K562 (cell line): Measurements from ENCODE around the gene CLK3. TPM values are rescaled to one million over a fixed set of nuclear protein-coding genes. Genes with fewer than 3 reads are reported as not detected.
A peak's percentile ranks its signal among the peaks of the same experiment; 100 is the strongest.

Source experiments
- C11orf30 ChIP-seq: fragments of 450-650 bp; IDR thresholded peaks from 2 replicates; pipeline ENCODE4 v1.6.1; 2016; ENCODE audit warnings: low read depth, mild to moderate bottlenecking
- E2F3 ChIP-seq: fragments of 250-450 bp; sonication (Bioruptor Pico); IDR thresholded peaks from 2 replicates; pipeline ENCODE4 v1.4.0; 2020; ENCODE audit warnings: mild to moderate bottlenecking
- EGR1 ChIP-seq: fragments of 450-650 bp; conservative IDR thresholded peaks from 2 replicates; pipeline ENCODE4 v1.6.1; 2017; ENCODE audit warnings: mild to moderate bottlenecking
- ESRRA ChIP-seq: fragments of 450-650 bp; IDR thresholded peaks from 2 replicates; pipeline ENCODE4 v1.6.1; 2014; ENCODE audit warnings: low read depth, mild to moderate bottlenecking, moderate library complexity, borderline replicate concordance
- FIP1L1 ChIP-seq: fragments of 200-400 bp; formaldehyde crosslinking; IDR thresholded peaks from 2 replicates; pipeline ENCODE4 v1.6.1; 2018; ENCODE audit warnings: mild to moderate bottlenecking, low read depth, low read length; ENCODE audit not compliant: poor library complexity, severe bottlenecking
- JUND ChIP-seq, 2 experiments: IDR thresholded peaks; 2 replicates in 1 of 2; 3 replicates in 1 of 2; pipeline ENCODE4 v1.6.1; 2011; ENCODE audit warnings: borderline replicate concordance in 2 of 2, low read depth in 2 of 2, low read length in 2 of 2, improper control_type of control experiment in 1 of 2, missing biosample characterization in 1 of 2, missing genetic modification characterization in 1 of 2, missing genetic modification reagents in 1 of 2
- LCOR ChIP-seq: sonication (generic); formaldehyde crosslinking; IDR thresholded peaks from 2 replicates; pipeline ENCODE4 v1.8.0; 2022; ENCODE audit warnings: mild to moderate bottlenecking, missing genetic modification reagents
- MAFF ChIP-seq: IDR thresholded peaks from 2 replicates; pipeline ENCODE4 v1.6.1; 2012; ENCODE audit warnings: low read length, improper control_type of control experiment
- MTA2 ChIP-seq: fragments of 450-650 bp; IDR thresholded peaks from 2 replicates; pipeline ENCODE4 v1.6.1; 2016; ENCODE audit warnings: low read depth
- NFE2 ChIP-seq: IDR thresholded peaks from 2 replicates; pipeline ENCODE4 v1.6.1; 2014; ENCODE audit warnings: antibody characterized with exemption, low read depth
- PHF8 ChIP-seq: fragments of 200-600 bp; sonication (generic); IDR thresholded peaks from 2 replicates; pipeline ENCODE4 v1.6.1; 2012; ENCODE audit warnings: mixed run types, mild to moderate bottlenecking, inconsistent platforms, low read length, moderate library complexity, borderline replicate concordance
- SAFB2 ChIP-seq: fragments of 200-400 bp; formaldehyde crosslinking; IDR thresholded peaks from 2 replicates; pipeline ENCODE4 v1.6.1; 2018; ENCODE audit warnings: borderline replicate concordance, low read length, low read depth, moderate library complexity; ENCODE audit not compliant: severe bottlenecking
- SMARCC2 ChIP-seq: fragments of 450-650 bp; IDR thresholded peaks from 2 replicates; pipeline ENCODE4 v1.6.1; 2017; ENCODE audit warnings: antibody characterized with exemption, moderate library complexity, mild to moderate bottlenecking, low read depth
- SRSF7 ChIP-seq: fragments of 200-400 bp; formaldehyde crosslinking; optimal IDR thresholded peaks from 2 replicates; pipeline ENCODE3; 2017; ENCODE audit warnings: mild to moderate bottlenecking, low read depth, low read length
- TEAD1 ChIP-seq, 2 experiments: fragments of 450-650 bp in 1 of 2; sonication (generic) in 1 of 2; formaldehyde crosslinking; IDR thresholded peaks; 2 replicates each; pipeline versions ENCODE4 v1.4.0 to v1.8.0; 2020 to 2022; ENCODE audit warnings: mild to moderate bottlenecking in 2 of 2, missing genetic modification reagents in 1 of 2
- THRAP3 ChIP-seq: fragments of 450-650 bp; IDR thresholded peaks from 2 replicates; pipeline ENCODE4 v1.6.1; 2016; ENCODE audit warnings: mild to moderate bottlenecking, inconsistent platforms, borderline replicate concordance
- U2AF2 ChIP-seq: fragments of 200-400 bp; formaldehyde crosslinking; optimal IDR thresholded peaks from 2 replicates; pipeline ENCODE3; 2017; ENCODE audit warnings: low read depth, mild to moderate bottlenecking, low read length
- ZNF121 ChIP-seq: sonication (generic); formaldehyde crosslinking; conservative IDR thresholded peaks from 2 replicates; pipeline ENCODE4 v1.8.0; 2022; ENCODE audit warnings: missing genetic modification reagents
- ZNF174 ChIP-seq: fragments of 250-450 bp; sonication (Bioruptor Pico); IDR thresholded peaks from 2 replicates; pipeline ENCODE4 v1.4.0; 2020; ENCODE audit warnings: mild to moderate bottlenecking
- ZNF316 ChIP-seq: fragments of 450-650 bp; IDR thresholded peaks from 2 replicates; pipeline ENCODE4 v1.6.1; 2016
- ZNF717 ChIP-seq: fragments of 250-450 bp; sonication (Bioruptor Pico); IDR thresholded peaks from 2 replicates; pipeline ENCODE4 v1.5.0; 2021
- polyA plus RNA-seq, 8 experiments: library from polyadenylated mRNA; depleted of rRNA in 4 of 8; stranded (reverse) in 5 of 8; unstranded in 3 of 8; fragments of >200 nt; fragmentation: Nextera tagmentation in 2 of 8; fragmentation: Illumina TruSeq in 1 of 8; extraction: Ambion mirVana in 2 of 8; extraction: Trizol in 1 of 8; gene quantifications; 2 replicates each; pipeline versions ENCODE4 v1.2.1 to v1.2.3, GENCODE V29; 2011 to 2014; ENCODE audit warnings: inconsistent platforms in 1 of 8, missing spikeins in 1 of 8
- total RNA-seq, 7 experiments: library from RNA; depleted of rRNA in 6 of 7; stranded (reverse); fragments of >200 nt in 6 of 7; fragmentation: Illumina TruSeq in 2 of 7; extraction: Trizol in 2 of 7; gene quantifications; 2 replicates each; pipeline versions ENCODE4 v1.2.1 to v1.2.3, GENCODE V29; 2011 to 2021; ENCODE audit warnings: low replicate concordance in 1 of 7
- TF ChIP-seq, protein P1 (sequence below): fragments of 250-450 bp; sonication (Bioruptor Pico); IDR thresholded peaks from 2 replicates; pipeline ENCODE4 v1.8.0; 2022; ENCODE audit warnings: moderate library complexity, mild to moderate bottlenecking, inconsistent platforms

Gene CLK3
- total and polyA plus RNA-seq, 9 of the 15 experiments (the other 6 are each of a cell fraction or from before 2014, with no cell fraction given): 1.2 to 95.2 (median 51.7) TPM

- no peak for TF ChIP-seq TEAD1 (CRISPR knock-in tag; IDR thresholded peaks at IDR 0.05)
- TF ChIP-seq MTA2: no peak
- TF ChIP-seq E2F3 (CRISPR knock-in tag): no peak
- TF ChIP-seq EGR1: peak; percentile 18; the same call in 1 of the 2 replicates
- peak; percentile 97 for TF ChIP-seq NFE2
- no peak for TF ChIP-seq LCOR (CRISPR knock-in tag)
- no peak for TF ChIP-seq PHF8
- no peak for TF ChIP-seq SMARCC2
- peak; percentile 67; the same call in 1 of the 2 replicates for TF ChIP-seq MAFF
- TF ChIP-seq U2AF2: no peak
- no peak for TF ChIP-seq THRAP3
- peak; percentile 92 for TF ChIP-seq C11orf30
- TF ChIP-seq ZNF174 (CRISPR knock-in tag): no peak
- TF ChIP-seq JUND (IDR thresholded peaks at IDR 0.05; ENCODE audit: borderline replicate concordance, low read depth, low read length): peak; percentile 11; the same call in 1 of the 2 replicates
- TF ChIP-seq JUND (tag; IDR thresholded peaks at IDR 0.05; ENCODE audit: borderline replicate concordance, low read depth, low read length): no peak
- no peak for TF ChIP-seq ZNF121
- TF ChIP-seq ZNF717: no peak
- TF ChIP-seq SRSF7: no peak
- no peak for TF ChIP-seq SAFB2
- peak; percentile 95 for TF ChIP-seq ZNF316
- TF ChIP-seq FIP1L1: no peak
- TF ChIP-seq ESRRA: no peak
- TF ChIP-seq, protein P1, sequence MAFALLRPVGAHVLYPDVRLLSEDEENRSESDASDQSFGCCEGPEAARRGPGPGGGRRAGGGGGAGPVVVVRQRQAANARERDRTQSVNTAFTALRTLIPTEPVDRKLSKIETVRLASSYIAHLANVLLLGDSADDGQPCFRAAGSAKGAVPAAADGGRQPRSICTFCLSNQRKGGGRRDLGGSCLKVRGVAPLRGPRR (CRISPR knock-in tag): no peak
Measured at GRCh38 chr15:74642734-74643664, 27.4 kb downstream of the CLK3 start (continued).
